ENCODE data around the gene GRIK1.

The GRIK1 gene

DNA sequence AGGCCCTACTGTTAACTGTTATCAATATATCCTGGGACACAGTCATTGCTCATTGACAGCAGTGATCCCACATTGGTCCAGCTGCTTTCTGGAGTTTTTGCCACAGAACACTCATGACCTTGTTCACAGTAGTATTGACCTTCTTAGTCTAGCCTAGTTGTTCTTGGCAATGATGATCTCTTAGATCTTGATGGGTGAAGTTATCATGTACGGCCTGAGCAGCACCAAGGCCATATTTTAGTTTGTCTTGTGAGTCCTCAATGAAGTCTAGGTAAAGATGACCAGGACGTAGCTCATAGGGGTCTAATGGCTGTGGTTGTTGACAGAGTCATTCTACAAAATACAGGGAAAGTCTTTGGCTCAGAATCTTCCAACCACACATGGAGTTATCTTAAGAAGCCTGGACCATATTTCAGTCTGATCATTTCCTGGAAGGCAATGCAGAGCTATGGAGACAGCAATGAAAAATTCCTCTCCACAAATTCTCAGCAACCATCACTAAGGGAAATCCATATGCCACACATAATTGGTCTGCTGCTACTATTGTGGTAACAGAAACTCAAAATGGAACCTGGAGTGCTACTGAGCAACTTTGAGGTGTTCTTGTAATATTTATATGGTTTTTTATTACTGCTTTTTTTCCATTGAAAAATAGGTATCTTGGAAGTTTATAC is 279.6 kb downstream of the GRIK1 start:
- DNase-seq, result no peak

DNA sequence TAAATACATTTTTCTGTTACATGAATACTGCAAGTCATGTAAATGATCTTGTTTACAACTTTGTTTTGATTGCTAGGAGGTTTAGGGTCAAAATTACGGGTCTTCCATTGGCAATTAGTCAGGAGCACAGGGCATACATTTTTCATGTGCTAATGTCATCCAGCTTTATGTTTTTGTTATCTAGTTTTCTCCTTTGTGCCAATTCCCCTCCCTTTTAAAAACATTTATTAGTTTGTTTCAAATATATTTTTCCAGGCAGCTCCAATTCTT is 280.9 kb downstream of the GRIK1 start:
- no peak for DNase-seq

GRCh38 chr21:29658177-29658933 is 281.4 kb downstream of the GRIK1 start:
- DNase-seq, result no peak

DNA sequence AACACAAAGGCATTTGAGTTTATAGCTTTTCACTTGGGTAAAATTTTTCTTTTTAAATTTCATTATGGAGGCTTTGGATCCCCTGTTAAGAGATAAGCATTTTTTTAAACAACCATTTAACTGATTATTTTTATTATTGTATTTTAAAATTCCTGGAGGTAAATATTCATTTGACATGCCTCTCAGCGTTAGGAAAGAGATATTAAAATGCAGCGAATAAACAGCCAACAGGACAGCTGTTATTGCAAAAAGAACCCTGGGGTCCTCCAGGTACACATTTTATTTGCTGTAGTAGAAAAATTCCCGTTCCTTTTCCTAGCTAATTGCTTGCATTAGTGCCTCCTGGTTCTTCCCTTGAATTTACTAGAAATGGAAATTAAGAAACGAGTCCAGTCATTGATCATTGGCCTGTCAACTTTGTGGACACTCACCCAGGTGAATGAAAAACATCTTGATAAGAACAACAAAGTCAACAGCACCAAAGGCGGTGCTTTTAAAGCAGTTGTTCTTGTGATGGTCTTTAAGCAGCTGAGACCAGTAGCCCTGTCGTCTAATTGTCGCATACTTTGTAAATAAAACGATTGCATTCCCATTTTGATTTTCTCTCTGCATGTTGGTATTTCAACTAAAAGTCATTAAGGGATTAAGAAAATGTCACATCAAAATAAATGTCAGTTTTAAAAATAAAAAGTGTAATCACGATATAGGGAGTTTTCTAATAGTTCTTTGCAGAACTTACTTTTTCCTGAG is 282.4 kb downstream of the GRIK1 start:
- no peak for DNase-seq

DNA sequence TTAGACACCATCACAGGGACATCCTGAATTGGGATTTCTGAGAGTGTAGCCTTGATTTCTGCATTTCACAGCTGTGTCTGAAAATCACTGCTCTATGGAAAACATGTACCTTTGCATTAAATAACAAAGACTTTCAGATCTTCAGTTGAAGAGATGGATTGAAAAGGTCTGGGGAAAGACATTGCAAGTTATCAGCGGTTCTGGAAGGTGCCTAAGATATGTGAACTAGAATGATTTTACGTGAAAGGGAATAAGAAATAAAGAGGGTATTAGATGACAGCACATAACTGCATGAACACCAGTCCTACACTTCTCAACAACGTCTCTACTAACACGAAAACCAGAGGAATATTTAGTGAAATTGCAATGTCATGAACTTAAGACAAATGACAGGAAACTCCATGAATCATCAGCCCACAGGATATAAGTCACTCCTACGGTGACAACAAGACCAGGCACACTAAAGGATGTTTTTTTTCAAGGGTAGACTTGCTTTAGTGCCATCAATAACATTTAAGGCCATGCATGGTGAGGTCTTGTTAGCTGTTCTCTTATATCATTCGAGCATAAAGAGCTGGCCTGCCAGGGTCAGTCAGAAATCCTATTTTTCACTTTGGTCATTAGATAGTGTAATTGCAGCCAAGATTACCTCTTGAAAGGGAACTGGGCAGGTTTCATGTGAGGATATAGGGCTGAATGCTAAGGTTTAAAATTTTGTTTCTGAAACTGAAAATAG is 283.1 kb downstream of the GRIK1 start:
- no peak for DNase-seq

DNA sequence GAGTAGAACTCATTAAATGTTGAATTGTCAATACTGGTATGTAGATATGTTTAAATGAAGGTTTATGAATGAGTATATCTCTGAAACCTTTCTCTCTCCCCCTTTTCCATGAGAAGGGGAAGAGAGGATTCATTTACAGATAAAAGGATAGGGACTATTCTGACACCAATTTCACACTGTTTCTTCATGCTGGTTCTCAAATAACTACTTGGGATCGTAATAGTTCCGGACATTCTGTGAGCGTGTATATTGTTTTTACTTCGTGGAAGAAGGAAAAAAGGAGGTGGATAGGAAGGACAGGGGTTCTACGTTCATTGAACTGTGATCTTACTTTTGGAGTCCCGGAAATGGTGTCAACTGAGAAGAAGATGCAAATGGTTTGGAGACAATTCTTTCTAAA is 284.2 kb downstream of the GRIK1 start:
- no peak for DNase-seq

DNA sequence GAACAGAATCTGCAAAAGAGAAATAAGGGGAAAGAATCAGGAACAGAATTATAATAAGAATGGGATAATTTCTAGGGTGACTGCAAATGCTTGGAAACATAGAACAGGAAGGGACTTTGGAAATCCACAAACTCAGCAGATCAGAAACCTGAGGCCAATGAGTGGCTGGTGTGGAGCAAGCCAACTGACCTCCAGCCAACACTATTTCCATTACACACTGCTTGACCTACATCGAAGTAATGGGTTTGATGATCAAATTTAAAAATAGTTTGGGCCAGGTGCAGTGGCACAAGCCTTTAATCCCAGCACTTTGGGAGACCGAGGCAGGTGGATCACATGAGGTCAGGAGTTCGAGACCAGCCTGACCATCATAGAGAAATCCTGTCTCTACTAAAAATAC is 284.9 kb downstream of the GRIK1 start:
- no peak for DNase-seq

DNA sequence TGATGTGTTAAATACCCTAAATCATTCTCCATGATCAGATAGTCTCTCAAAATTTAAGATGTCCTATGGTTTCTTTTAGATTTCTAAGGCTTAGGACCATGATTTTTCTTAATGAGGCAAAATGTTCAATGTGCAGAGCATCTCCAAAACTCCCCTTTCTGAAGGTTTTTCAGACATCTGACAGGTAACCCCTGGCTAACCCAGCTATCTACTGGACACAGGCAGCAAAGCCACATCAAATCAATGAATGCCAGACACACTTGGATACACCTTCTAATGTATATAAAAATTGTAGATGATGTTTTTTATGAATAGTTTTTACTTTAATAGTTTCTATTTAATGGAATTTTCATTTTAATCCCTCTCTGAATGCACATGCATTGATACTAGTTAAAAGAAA is 285.6 kb downstream of the GRIK1 start:
- no peak for DNase-seq

- no peak for DNase-seq
Measured at GRCh38 chr21:29650523-29651022, 289.2 kb downstream of the GRIK1 start.

- no peak for DNase-seq
Measured at GRCh38 chr21:29649406-29649814, 290.4 kb downstream of the GRIK1 start.

DNA sequence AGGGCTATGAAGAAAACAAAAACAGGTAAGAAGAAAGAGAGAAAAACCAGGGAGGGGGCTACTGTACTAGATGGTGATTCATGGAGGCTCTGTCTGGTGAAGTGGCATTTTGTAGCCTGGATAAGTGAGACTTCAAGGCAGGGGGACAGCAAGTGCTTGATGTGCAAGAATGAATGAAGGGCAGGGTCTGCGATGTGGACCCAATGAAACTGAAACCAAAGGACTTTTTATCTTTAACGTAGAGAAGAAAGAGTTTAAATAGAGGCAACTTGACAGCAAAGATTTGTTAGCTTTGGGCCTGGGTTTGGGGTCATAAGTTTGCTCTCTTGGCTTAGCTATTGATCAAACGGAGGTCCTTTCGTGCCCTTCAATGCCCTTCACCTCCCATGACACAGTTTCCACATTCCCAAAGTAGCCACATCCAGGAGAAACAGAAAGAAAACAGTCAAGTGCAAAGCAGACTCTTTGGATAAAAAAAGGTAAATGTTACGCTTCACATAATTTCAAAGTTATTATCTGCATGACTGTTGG is 291.0 kb downstream of the GRIK1 start:
- no peak for DNase-seq

DNA sequence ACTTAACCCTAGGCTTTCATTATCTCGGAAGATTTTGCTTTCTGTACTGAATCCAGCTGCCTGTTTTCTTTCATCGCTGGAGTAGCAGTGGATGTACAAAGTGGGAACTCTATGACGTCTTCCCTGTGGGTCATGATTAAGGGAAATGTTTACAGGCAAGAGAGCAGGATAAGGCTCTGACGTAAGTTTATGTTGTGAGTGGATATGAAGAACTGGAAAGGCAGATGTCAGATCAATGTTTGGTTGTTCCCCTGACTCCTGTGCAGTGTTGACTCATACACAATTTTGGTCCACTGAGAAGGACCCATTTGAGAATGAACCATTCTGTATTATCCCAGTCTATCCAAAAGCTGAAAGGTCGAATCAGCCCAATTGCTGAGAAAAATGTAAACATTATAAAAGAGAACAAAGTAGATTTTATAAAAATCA is 292.4 kb downstream of the GRIK1 start:
- no peak for DNase-seq

GRCh38 chr21:29645666-29646553 is 293.9 kb downstream of the GRIK1 start:
- no peak for DNase-seq

- no peak for DNase-seq
Measured at GRCh38 chr21:29643289-29643688, 296.5 kb downstream of the GRIK1 start.

GRCh38 chr21:29642551-29643245 is 297.1 kb downstream of the GRIK1 start:
- no peak for DNase-seq

- DNase-seq, result no peak
Measured at GRCh38 chr21:29641635-29642550, 297.9 kb downstream of the GRIK1 start.

GRCh38 chr21:29641001-29641634 is 298.7 kb downstream of the GRIK1 start:
- DNase-seq, result no peak

DNA sequence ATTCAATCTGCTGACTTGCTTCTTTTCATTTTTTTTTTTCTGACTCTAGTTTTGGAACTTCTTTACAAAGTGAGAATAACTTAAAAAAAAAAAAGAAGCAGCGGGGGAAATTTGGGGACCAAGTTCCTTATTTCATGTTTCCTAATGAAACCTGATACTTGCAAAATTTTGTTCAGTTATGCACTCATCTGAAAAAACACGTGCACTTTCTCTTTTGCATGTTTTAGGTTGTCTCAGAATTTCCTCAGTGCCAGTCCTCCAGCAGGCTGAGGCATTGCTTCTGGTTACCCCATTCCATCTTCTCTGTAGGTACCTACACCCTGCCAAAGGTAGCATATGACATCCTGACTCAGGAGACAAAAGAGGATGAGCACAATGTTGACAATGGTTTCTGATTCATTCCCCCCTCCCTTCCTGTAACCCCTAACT is 299.7 kb downstream of the GRIK1 start:
- DNase-seq, result no peak

DNA sequence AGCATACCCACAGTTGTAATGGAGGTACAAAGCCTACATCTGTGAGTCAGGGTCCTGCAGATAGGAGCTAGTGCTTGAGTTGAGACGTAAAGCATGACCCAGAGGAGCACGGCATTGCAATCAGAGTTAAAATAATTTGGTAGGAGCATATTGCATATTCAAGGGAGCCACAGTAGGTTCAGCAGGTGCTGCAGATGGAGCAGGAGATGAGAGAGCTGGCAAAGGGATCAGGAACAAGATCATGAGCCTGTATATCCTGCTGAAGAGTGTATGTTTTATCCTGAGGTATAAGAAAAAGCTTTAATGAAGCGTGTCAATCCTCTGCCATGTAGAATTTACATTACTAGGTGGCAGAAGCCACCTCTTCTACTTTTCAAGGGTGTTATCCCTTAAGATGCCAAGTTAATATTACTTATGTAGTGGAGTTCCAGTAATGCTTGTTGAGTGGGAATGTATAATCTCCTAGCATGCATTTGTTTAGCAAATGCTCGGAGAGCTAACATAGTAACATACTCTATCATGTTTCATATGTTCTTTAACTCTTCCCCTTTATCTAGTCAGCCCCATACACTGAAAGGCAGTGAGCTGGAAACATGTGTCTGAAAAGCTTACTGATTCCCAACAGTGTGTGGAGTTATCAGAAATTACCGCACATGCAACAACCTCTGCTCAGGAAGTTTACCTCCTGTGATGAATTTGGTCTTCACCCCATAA is 300.3 kb downstream of the GRIK1 start:
- no peak for DNase-seq

All from CD4-positive, alpha-beta T cell treated with Interleukin-17A for 4 hours (primary cell).